Liver (tissue), 9 donors: ENCODE measurements around the gene LHPP. TPM values are rescaled to one million over a fixed set of nuclear protein-coding genes. Genes with fewer than 3 reads are reported as not detected.

ENCODE experiments used
- DNase-seq: peaks from one replicate; pipeline ENCODE4 v3.0.0-alpha.2; 2017; ENCODE audit warnings: low spot score
- H3K27ac ChIP-seq, 2 donors: one replicate each; pipeline ENCODE4 v1.7.0; 2013; ENCODE audit warnings: inconsistent platforms in 2 of 2, low read length in 2 of 2, control low read depth in 1 of 2, low read depth in 1 of 2, mild to moderate bottlenecking in 1 of 2
- H3K27me3 ChIP-seq, 4 donors: one replicate each; pipeline versions ENCODE4 v1.6.1 to v1.7.0; 2013; ENCODE audit warnings: low read length in 3 of 4, inconsistent platforms in 1 of 4, mild to moderate bottlenecking in 1 of 4, moderate library complexity in 1 of 4; ENCODE audit not compliant: control insufficient read depth in 4 of 4, insufficient read depth in 4 of 4
- H3K36me3 ChIP-seq, 4 donors: one replicate each; pipeline versions ENCODE4 v1.6.1 to v1.7.0; 2013; ENCODE audit warnings: low read length in 3 of 4, mild to moderate bottlenecking in 3 of 4, low read depth in 1 of 4, moderate library complexity in 1 of 4; ENCODE audit not compliant: control insufficient read depth in 4 of 4, insufficient read depth in 3 of 4
- H3K4me1 ChIP-seq, 4 donors: one replicate each; pipeline versions ENCODE4 v1.6.1 to v1.7.0; 2013; ENCODE audit warnings: low read length in 3 of 4, mild to moderate bottlenecking in 3 of 4, moderate library complexity in 1 of 4; ENCODE audit not compliant: control insufficient read depth in 4 of 4, insufficient read depth in 4 of 4
- H3K4me3 ChIP-seq, 3 donors: one replicate each; pipeline versions ENCODE4 v1.6.1 to v1.7.0; 2013; ENCODE audit warnings: low read length in 3 of 3, control low read depth in 1 of 3, low read depth in 1 of 3, mild to moderate bottlenecking in 1 of 3
- H3K9ac ChIP-seq, 2 donors: one replicate each; pipeline ENCODE4 v1.7.0; 2013; ENCODE audit warnings: low read length in 2 of 2, mild to moderate bottlenecking in 2 of 2, moderate library complexity in 2 of 2, control low read depth in 1 of 2, low read depth in 1 of 2
- H3K9me3 ChIP-seq, 4 donors: one replicate each; pipeline versions ENCODE4 v1.6.1 to v1.7.0; 2013; ENCODE audit warnings: low read length in 3 of 4; ENCODE audit not compliant: control insufficient read depth in 4 of 4
- EGR1 ChIP-seq, 2 donors: IDR thresholded peaks; 2 replicates each; pipeline ENCODE4 v1.6.1; 2016 to 2018; ENCODE audit warnings: antibody characterized with exemption in 2 of 2, low read depth in 2 of 2
- FOXA1 ChIP-seq: IDR thresholded peaks from 2 replicates; pipeline ENCODE4 v1.6.1; 2016; ENCODE audit warnings: antibody characterized with exemption
- GABPA ChIP-seq, 2 donors: IDR thresholded peaks in 1 of 2; conservative IDR thresholded peaks in 1 of 2; 2 replicates each; pipeline ENCODE4 v1.6.1; 2016; ENCODE audit warnings: antibody characterized with exemption in 2 of 2, mild to moderate bottlenecking in 1 of 2, moderate library complexity in 1 of 2
- HNF4A ChIP-seq, 2 donors: conservative IDR thresholded peaks; 2 replicates each; pipeline ENCODE4 v1.6.1; 2016; ENCODE audit warnings: antibody characterized with exemption in 2 of 2, mild to moderate bottlenecking in 2 of 2
- HNF4G ChIP-seq: IDR thresholded peaks from 2 replicates; pipeline ENCODE4 v1.6.1; 2016; ENCODE audit warnings: antibody characterized with exemption
- RAD21 ChIP-seq, 2 donors: IDR thresholded peaks; 2 replicates each; pipeline ENCODE4 v1.6.1; 2016; ENCODE audit warnings: antibody characterized with exemption in 2 of 2, mild to moderate bottlenecking in 2 of 2
- RXRA ChIP-seq, 2 donors: IDR thresholded peaks; 2 replicates each; pipeline ENCODE4 v1.6.1; 2017 to 2018; ENCODE audit warnings: antibody characterized with exemption in 2 of 2, mild to moderate bottlenecking in 1 of 2
- SP1 ChIP-seq: IDR thresholded peaks from 2 replicates; pipeline ENCODE4 v1.6.1; 2018; ENCODE audit warnings: antibody characterized with exemption, mild to moderate bottlenecking
- TAF1 ChIP-seq: conservative IDR thresholded peaks from 2 replicates; pipeline ENCODE4 v1.6.1; 2016; ENCODE audit warnings: antibody characterized with exemption, mild to moderate bottlenecking
- YY1 ChIP-seq: IDR thresholded peaks from 2 replicates; pipeline ENCODE4 v1.6.1; 2016; ENCODE audit warnings: antibody characterized with exemption, mild to moderate bottlenecking
- WGBS: extraction: QIAGEN DNeasy Blood & Tissue Kit; methylation state at CpG from one replicate; pipeline ENCODE4 v1.1.7; 2013; 5-methylcytosine and 5-hydroxymethylcytosine counted together
- polyA plus RNA-seq, 2 donors: library from polyadenylated mRNA; stranded (reverse) in 1 of 2; unstranded in 1 of 2; fragments of 200-250 nt in 1 of 2; fragments of >200 nt in 1 of 2; fragmentation: Nextera tagmentation in 1 of 2; extraction: Ambion mirVana in 1 of 2; gene quantifications; one replicate each; pipeline versions ENCODE4 v1.2.1 to v1.2.3, GENCODE V29; 2013 to 2015
- total RNA-seq, 2 donors: library from RNA; depleted of rRNA; stranded (reverse); fragments of >200 nt; gene quantifications; one replicate each; pipeline ENCODE4 v1.2.3, GENCODE V29; 2014
- TF ChIP-seq, protein P1 (sequence below): IDR thresholded peaks from 2 replicates; pipeline ENCODE4 v1.6.1; 2016; ENCODE audit warnings: antibody characterized with exemption
- TF ChIP-seq, protein P2 (sequence below): IDR thresholded peaks from 2 replicates; pipeline ENCODE4 v1.6.1; 2016; ENCODE audit warnings: antibody characterized with exemption, mild to moderate bottlenecking
- TF ChIP-seq, protein P3 (sequence below): fragments of 150-350 bp; IDR thresholded peaks from 2 replicates; pipeline ENCODE4 v1.5.1; 2017; ENCODE audit warnings: improper control_type of control experiment, low read depth, low read length; ENCODE audit not compliant: missing input control
- TF ChIP-seq, protein P4 (sequence below): IDR thresholded peaks from 2 replicates; pipeline ENCODE4 v1.6.1; 2016; ENCODE audit warnings: antibody characterized with exemption
- donor health status: healthy.
- donor health status: healthy.
- donor health status: healthy.
- donor health status: healthy.
- donor health status: healthy.

Gene LHPP
- total and polyA plus RNA-seq, 4 donors: 15.9 to 39.9 (median 26.2) TPM

DNA sequence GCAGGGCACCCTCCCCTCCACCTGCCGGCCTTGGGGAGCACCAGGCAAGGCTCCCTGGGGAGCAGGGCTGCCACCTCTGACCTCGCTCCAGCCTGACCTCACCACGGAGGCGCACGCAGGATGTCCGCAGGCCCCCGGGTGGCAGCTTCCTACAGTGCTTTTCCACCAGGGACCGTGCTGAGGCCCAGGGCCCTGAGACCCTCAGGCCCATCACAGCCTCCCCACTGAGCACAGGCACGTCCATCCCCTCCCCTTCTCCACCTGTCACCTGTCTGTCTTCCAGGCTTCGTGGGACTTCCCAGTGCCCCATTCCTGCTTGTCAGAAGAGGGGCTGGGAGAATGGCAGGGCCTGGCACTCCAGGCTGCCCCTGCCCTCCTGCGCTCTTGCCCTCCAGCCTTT is 90.1 kb downstream of the LHPP start:
- Histone ChIP-seq H3K9ac (no peak overlapping the region), H3K27ac (no peak overlapping the region), H3K9me3 (no peaks in the 10 kb centered on the region), H3K4me3 (no peak overlapping the region), H3K27me3 (no peaks in the 10 kb centered on the region), H3K4me1 (peaks cover 0 to 10% (median 5%) of the 10 kb centered on the region in 4 donors), H3K36me3 (no peaks in the 10 kb centered on the region)
- 96% methylated on average over 11 of the region's 11 CpGs for WGBS
- TF ChIP-seq EGR1 (IDR thresholded peaks at IDR 0.05; ENCODE audit: low read depth in 2 of 2) (no peak), RAD21 (IDR thresholded peaks at IDR 0.05) (no peak), HNF4G (no peak), FOXA1 (no peak), SP1 (no peak), YY1 (no peak), RXRA (IDR thresholded peaks at IDR 0.05) (no peak)
- TF ChIP-seq, protein P1, sequence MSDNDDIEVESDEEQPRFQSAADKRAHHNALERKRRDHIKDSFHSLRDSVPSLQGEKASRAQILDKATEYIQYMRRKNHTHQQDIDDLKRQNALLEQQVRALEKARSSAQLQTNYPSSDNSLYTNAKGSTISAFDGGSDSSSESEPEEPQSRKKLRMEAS: no peak
- TF ChIP-seq, protein P2, sequence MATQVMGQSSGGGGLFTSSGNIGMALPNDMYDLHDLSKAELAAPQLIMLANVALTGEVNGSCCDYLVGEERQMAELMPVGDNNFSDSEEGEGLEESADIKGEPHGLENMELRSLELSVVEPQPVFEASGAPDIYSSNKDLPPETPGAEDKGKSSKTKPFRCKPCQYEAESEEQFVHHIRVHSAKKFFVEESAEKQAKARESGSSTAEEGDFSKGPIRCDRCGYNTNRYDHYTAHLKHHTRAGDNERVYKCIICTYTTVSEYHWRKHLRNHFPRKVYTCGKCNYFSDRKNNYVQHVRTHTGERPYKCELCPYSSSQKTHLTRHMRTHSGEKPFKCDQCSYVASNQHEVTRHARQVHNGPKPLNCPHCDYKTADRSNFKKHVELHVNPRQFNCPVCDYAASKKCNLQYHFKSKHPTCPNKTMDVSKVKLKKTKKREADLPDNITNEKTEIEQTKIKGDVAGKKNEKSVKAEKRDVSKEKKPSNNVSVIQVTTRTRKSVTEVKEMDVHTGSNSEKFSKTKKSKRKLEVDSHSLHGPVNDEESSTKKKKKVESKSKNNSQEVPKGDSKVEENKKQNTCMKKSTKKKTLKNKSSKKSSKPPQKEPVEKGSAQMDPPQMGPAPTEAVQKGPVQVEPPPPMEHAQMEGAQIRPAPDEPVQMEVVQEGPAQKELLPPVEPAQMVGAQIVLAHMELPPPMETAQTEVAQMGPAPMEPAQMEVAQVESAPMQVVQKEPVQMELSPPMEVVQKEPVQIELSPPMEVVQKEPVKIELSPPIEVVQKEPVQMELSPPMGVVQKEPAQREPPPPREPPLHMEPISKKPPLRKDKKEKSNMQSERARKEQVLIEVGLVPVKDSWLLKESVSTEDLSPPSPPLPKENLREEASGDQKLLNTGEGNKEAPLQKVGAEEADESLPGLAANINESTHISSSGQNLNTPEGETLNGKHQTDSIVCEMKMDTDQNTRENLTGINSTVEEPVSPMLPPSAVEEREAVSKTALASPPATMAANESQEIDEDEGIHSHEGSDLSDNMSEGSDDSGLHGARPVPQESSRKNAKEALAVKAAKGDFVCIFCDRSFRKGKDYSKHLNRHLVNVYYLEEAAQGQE: no peak
- DNase-seq: no peak

DNA sequence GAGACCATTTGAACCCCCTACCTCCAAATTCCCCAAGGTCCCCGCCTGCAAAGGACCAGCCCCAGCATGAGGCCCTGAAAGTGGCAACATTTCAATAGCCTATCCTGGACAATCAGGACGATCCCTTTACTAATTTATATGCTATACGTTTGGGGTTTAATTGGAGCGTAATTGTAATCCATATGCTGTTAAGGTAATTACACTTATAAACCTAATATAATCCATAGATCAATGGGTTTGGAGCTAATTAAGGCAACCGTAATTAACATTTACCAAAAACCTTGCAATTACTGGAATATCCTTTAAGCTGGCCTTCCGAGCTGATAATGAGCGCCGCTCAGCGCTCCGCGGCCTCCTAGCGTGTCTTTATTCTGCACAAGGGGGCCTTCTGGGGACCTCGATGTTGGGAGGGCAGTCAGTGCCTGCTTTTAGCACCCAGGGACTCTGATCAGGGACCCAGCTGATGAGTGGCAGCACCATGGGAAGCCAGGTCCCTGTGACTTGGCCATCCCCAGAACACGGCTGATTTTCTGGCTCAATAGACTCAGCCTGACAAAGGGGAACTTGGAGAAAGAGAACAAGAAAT is 91.2 kb downstream of the LHPP start:
- no peak overlapping the region for H3K27ac ChIP-seq
- H3K4me1 ChIP-seq: peaks cover 0 to 4% (median 2%) of the 10 kb centered on the region in 4 donors
- H3K9ac ChIP-seq: no peak overlapping the region
- WGBS: 97% methylated on average over 14 of the region's 14 CpGs
- H3K9me3 ChIP-seq: no peaks in the 10 kb centered on the region
- no peaks in the 10 kb centered on the region for H3K36me3 ChIP-seq
- H3K27me3 ChIP-seq: no peaks in the 10 kb centered on the region
- DNase-seq: no peak
- H3K4me3 ChIP-seq: no peak overlapping the region
- TF ChIP-seq FOXA1 (no peak), RAD21 (IDR thresholded peaks at IDR 0.05) (no peak), HNF4G (no peak), SP1 (no peak), HNF4A (conservative IDR thresholded peaks at IDR 0.05) (no peak), RXRA (IDR thresholded peaks at IDR 0.05) (no peak), GABPA (IDR thresholded peaks at IDR 0.05 in 1 of 2, conservative IDR thresholded peaks at IDR 0.05 in 1 of 2) (no peak), EGR1 (IDR thresholded peaks at IDR 0.05; ENCODE audit: low read depth in 2 of 2) (no peak), TAF1 (no peak)
- TF ChIP-seq, protein P3, sequence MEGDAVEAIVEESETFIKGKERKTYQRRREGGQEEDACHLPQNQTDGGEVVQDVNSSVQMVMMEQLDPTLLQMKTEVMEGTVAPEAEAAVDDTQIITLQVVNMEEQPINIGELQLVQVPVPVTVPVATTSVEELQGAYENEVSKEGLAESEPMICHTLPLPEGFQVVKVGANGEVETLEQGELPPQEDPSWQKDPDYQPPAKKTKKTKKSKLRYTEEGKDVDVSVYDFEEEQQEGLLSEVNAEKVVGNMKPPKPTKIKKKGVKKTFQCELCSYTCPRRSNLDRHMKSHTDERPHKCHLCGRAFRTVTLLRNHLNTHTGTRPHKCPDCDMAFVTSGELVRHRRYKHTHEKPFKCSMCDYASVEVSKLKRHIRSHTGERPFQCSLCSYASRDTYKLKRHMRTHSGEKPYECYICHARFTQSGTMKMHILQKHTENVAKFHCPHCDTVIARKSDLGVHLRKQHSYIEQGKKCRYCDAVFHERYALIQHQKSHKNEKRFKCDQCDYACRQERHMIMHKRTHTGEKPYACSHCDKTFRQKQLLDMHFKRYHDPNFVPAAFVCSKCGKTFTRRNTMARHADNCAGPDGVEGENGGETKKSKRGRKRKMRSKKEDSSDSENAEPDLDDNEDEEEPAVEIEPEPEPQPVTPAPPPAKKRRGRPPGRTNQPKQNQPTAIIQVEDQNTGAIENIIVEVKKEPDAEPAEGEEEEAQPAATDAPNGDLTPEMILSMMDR: no peak
- TF ChIP-seq, protein P1: no peak
- TF ChIP-seq, protein P4, sequence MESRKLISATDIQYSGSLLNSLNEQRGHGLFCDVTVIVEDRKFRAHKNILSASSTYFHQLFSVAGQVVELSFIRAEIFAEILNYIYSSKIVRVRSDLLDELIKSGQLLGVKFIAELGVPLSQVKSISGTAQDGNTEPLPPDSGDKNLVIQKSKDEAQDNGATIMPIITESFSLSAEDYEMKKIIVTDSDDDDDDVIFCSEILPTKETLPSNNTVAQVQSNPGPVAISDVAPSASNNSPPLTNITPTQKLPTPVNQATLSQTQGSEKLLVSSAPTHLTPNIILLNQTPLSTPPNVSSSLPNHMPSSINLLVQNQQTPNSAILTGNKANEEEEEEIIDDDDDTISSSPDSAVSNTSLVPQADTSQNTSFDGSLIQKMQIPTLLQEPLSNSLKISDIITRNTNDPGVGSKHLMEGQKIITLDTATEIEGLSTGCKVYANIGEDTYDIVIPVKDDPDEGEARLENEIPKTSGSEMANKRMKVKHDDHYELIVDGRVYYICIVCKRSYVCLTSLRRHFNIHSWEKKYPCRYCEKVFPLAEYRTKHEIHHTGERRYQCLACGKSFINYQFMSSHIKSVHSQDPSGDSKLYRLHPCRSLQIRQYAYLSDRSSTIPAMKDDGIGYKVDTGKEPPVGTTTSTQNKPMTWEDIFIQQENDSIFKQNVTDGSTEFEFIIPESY: no peak
- TF ChIP-seq, protein P2: no peak
